CD1c-positive myeloid dendritic cell (primary cell): ENCODE data around the gene MAPRE3.
A peak's percentile ranks its signal among the peaks of the same experiment; 100 is the strongest.

Experiments
- DNase-seq: peaks from one replicate; pipeline ENCODE4 v3.0.0-alpha.2; 2016; ENCODE audit errors: extremely low spot score

The MAPRE3 gene

GRCh38 chr2:26950246-26950645 lies 20.2 kb upstream of the MAPRE3 start:
- DNase-seq: no peak

- DNase-seq: no peak
Measured at GRCh38 chr2:26951236-26951635, 19.2 kb upstream of the MAPRE3 start.

DNA sequence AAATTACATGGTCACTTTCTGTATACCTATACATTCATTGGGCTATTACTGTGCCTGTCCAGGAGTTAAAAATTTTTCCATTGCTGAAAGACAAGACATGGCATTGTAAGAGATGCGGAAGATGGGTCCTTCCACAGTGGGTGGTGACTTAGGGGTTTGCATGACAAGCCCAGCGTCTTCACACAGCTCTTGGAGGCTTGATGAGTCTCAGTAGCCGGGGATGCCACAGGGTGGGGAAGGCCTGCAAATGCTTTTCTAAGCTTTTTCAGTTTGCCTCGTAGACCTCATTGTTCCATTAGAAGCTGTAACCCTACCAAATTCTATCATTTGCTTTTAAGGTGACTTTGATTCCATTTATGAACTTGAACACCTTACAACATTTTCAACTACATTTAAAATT lies 18.1 kb upstream of the MAPRE3 start:
- no peak for DNase-seq

DNA sequence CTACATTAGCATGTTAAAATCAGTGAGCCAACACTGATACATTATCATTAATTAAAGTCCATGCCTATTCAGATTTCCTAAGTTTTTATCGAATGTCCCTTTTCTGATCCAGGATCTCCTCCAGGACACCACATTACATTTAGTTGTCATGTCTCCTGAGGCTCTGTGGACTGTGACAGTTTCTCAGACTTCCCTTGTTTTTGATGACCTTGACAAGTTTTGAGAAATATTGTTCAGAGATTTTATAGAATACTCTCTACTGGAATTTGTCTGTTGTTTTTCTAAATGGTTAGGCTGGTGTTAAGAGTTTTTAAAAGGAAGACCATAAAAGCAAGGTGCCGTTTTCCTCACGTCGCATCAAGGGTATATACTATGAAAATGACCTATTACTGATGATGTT lies 16.3 kb upstream of the MAPRE3 start:
- DNase-seq: no peak

- DNase-seq: no peak
Measured at GRCh38 chr2:26957041-26957440, 13.4 kb upstream of the MAPRE3 start.

DNA sequence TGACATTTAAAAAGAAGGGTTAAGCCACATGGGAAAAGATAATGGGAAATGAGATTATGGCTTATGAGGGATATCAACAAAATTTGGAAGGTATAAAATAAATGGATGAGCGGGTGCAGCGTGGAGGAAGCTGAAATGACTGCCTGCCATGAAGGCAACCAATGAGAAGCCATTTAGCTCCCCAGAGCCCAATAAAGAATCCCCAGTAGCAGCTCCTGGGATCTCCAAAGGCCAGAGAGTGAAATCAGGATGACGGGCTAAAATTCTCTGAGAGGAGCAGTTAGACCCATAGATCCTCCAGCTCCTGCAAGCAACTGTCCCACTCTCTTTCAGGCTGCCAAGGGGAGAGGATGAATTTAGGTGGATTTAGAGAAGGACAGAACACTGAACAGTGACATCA lies 12.9 kb upstream of the MAPRE3 start:
- no peak for DNase-seq

DNA sequence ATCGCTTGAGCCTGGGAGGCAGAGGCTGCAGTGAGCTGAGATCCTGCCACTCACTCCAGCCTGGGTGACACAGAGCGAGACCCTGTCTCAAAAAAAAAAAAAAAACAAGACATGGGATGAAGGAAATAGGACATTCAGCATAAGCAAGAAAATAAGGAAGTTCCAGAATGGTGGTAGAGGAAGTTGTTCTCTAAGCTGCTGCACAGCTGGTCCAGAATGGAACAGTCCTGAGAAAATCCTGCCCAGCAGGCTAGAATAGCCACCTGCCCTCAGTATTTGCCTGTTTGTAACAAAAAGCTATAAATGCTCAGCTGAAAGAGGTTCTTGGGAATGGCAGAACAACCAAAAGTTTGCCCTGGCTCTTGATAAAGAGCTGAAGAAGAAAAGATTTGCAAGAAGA lies 11.1 kb upstream of the MAPRE3 start:
- peak; percentile 44 for DNase-seq

DNA sequence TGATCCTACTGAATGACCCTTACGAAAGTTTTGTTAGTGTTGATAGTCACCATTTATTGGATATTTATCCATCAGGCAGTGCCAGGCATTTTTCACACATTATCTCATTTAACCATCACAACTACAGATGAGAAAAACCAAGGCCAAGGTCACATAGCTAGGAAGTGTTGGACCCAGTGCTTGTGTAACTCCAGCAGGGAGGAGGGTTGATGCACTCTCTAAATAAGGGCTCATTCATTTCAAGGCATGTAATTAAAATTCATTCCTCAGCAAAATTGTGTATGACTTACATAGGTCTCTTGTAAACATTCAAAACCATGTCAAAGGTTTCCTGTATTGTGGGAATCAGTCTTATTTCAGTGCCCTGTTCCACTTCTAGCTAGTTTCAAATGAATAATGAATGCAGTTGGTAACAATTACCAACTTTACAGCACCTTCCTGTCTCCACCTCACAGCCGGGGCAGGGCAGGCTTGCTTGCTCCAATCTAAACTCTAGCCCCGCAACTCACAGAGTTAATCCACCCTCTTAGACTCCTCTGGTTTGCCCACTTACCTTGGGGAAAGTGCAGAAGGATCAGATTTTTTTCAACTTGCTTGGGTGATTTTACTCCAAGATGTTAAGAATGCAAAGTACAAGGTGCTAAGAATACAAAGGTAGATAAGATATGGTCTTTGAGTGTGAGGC lies 5.8 kb upstream of the MAPRE3 start:
- no peak for DNase-seq

DNA sequence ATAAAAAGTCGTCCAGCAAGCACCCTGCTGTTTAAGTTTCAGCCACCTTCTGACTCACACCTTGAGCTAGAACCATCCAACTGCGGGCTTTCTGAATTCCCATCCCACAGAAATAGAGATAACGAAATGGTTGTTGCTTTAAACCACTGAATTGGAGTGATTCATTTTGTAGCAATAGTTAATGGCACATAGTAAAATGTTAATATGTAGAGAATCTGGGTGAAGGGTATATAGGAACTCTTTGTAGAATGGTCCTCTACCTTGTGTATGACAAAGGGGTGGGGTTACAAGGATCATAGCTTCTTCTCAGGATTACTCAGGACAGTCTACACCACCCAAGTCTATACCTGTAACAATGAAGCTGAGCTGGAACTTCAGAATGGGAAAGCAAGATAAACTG lies 2.4 kb upstream of the MAPRE3 start:
- no peak for DNase-seq

- DNase-seq: no peak
Measured at GRCh38 chr2:26969077-26969844, 1.2 kb upstream of the MAPRE3 start.

GRCh38 chr2:26970928-26971627 lies 641 bp downstream of the MAPRE3 start:
- DNase-seq: peak; percentile 40

DNA sequence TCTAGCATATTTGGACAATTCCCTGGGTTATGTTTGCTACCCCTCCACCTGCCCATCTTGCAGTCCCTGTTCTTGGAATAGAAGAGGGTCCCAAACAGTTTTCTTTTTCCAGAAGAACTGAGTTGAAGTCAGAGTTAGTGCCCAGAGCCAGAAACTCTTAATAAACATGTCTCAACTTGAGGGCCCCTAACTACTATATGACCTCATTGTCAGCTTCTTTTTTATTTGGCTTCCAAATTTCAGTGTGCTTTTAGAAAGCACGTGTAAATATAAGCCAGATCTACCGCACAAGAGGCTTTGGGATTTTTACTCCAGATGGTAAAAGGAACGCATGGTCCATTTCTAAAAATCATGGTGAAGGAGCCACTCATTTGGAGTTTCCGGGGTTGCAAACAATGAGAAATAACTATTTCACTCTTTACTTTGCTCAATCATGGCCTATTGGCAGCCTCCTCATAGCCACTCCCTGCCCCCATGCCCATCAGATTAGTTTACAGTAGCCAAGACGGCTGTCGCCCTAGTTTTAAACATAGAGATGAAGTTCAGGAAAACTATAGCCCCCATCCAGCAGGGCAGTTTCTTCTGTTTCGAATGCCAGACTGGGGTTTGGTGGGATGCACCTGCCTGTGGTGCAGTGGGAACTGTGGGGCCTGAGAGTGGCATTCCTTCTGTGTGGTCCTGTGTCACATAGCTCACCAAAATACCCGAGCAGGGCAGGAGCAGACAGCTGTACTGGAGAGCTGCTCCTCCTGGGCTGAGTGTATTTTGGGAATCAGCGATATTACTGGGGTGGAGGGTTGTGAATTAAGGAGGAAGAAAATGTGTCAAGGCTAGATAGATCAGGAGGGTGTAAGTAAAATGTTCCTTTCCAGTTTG lies 1.7 kb downstream of the MAPRE3 start:
- DNase-seq: no peak

DNA sequence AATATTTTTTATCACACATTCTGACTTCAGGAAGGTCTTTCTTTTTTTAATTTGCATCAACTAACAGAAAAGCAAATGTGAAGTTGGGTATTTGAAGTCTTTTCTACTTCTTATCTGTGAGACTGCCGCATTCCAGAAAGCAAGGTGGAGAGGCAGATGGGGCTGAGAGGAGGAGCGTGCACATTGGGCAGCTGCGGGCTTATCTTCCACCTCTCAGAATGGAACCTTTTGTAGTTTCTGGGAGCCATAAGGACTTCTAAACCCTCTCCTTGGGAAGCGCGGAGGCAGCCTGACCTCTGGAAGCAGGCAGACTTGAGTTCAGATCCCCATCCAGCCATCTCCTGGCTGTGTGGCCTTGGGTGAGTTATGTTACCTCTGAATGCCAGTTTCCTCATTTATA lies 3.9 kb downstream of the MAPRE3 start:
- no peak for DNase-seq

DNA sequence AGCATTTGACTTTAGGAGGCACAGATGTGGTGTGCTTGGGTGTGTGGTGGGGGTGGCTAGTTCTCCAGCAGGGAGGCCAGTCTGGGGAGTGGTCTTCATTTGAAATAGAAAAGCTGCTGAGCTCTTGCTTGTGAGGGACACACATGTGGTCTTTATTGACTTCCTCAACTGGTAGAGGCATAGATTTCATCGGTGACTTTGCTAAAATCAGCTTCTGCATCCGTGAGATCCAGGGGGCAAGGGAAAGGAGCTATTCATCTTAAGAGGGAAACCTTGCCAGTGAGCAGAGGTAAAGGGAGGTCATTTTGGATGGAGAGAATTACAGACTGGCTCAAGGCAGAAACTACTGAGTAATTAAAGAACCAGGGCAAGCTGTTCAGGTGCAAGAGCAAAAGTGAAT lies 4.7 kb downstream of the MAPRE3 start:
- no peak for DNase-seq

DNA sequence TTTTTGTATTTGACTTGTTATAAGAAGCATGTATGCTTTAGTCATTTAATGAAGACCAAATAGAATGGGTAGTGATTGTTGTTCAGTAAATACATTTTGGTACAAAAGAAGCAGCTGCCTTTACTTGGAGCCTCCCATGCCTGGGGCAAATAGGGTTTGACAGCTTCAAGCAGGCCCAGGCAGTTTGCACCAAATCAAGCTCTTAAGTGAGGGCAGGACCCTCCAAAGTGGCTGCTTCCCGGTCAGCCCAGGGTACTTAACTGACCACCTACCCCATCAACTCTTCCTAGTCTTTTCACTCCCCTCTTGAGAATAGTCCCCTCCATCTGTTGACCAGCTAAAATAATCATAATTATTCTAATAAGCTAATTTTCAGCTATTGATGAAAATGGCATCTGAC lies 5.2 kb downstream of the MAPRE3 start:
- no peak for DNase-seq

- no peak for DNase-seq
Measured at GRCh38 chr2:26976237-26976636, 5.8 kb downstream of the MAPRE3 start.

DNA sequence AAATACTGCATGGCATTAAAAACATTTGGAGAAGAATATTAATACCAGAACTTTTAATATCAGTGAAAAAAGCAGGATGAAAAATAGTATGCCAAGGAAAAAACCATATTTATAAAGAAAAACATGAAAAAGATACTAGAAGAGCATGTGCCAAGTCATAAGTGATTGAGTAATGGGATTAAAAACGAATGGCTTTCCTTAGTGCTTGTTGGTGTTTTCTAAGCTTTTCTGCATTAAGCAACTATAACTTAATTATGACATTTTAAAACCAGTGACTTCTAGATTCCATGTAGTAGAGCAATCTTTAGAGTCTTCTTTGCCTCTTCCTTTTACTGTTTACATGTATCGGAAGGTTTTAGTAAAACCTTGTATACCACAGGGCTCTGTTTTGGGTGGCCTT lies 6.6 kb downstream of the MAPRE3 start:
- no peak for DNase-seq

DNA sequence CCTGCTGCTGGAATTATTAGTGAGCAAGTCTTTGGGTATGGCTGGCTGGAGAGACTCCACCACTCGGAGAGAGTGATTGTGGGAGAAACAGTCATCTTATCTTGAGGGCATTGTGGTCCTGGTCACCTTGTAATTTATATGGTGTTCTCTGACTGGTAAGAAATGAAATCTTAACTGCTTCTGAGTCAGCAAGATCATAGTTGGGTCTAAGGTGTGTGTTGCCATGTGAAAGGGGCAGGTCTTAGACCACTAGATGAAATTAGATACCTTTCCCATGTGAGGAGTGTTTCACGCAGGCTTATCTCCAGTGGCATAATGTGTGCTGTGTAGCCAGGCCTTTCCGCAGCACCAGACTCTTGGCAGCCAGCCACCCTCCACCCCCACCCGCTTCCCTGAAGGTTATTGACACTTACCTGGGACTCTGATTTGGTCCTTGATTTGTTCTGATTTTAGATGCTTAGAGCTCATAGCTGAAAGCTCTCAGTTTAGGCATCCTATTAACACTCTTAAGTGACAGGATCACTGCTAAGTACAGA lies 7.7 kb downstream of the MAPRE3 start:
- DNase-seq: no peak

- DNase-seq: no peak
Measured at GRCh38 chr2:26979741-26980140, 9.3 kb downstream of the MAPRE3 start.

DNA sequence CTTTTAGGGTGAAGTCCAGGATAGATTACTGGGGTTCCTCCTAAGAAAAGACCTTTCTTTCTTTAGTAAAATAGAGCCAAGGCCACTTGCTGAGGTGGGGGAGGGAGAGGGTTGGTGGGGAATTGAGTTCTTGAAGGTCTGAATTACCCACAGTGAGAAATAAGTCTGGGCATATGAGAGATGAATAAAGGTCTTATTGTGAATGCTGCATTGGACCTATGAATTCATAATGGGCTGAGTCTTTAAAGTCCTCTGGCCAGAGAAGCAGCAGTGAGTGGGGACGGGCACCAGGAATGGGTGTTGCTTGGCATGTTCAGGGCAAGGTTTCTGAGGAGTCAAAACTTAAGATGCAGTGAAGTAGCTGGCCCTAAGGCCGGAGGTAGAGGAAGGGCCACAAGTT lies 10.5 kb downstream of the MAPRE3 start:
- DNase-seq: no peak

DNA sequence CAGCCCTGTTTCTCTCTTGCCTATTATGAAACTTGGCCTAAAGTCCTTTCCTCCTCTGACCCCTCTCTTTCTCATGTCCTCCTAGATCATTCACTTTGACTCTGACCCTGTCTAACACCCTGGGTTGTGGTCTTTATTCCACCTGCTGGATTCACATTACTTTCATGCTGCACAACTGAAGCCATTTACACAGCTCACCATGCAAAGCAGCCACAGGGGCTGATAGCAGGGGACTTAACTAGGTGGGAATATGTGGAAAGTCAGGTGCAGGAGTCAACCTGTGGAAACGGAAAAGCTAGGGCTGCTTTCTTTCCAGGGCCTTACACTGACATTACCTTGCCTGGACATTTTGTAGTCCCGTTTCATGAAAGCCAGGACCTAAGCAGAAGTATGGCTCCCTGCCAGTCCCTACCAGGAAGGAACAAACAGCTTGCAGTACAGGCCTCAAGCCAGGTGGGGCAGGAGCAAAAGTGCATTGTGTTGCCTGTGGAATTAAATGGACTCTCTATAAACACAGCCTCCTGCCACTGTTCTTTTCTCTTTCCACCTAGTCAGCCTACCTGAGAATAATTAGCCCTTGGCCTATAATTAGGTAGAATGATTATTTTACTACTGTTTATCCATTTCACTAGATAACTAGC lies 11.8 kb downstream of the MAPRE3 start:
- DNase-seq: peak; percentile 44
